HEK293T (cell line): ENCODE data around the gene SUSD3.

Experiments
- CTCF ChIA-PET: fragments of 350-600 bp; formaldehyde crosslinking; extraction: SDS; loops from one replicate; lab custom pipeline; 2021; ENCODE audit warnings: antibody characterized with exemption, inconsistent platforms; lab: Yijun Ruan, JAX
- POLR2A ChIA-PET: fragments of 350-600 bp; formaldehyde crosslinking; extraction: SDS; loops from one replicate; lab custom pipeline; 2020; ENCODE audit warnings: antibody characterized with exemption, inconsistent platforms; lab: Yijun Ruan, JAX
- DNase-seq: peaks from one replicate; pipeline ENCODE4 v3.0.0; 2012; ENCODE audit warnings: mixed read lengths; ENCODE audit errors: extremely low spot score
- ARNT ChIP-seq: fragments of 450-650 bp; IDR thresholded peaks from 2 replicates; pipeline ENCODE4 v1.6.1; 2017; ENCODE audit warnings: mild to moderate bottlenecking
- BHLHE40 ChIP-seq: fragments of 450-650 bp; IDR thresholded peaks from 2 replicates; pipeline ENCODE4 v1.6.1; 2016; ENCODE audit warnings: mild to moderate bottlenecking, moderate library complexity, borderline replicate concordance
- CTBP1 ChIP-seq: fragments of 450-650 bp; IDR thresholded peaks from 2 replicates; pipeline ENCODE4 v1.6.1; 2016; ENCODE audit warnings: borderline replicate concordance
- ELF4 ChIP-seq: fragments of 450-650 bp; IDR thresholded peaks from 2 replicates; pipeline ENCODE4 v1.6.1; 2017; ENCODE audit warnings: antibody characterized with exemption
- FOXA1 ChIP-seq: fragments of 450-650 bp; IDR thresholded peaks from 2 replicates; pipeline ENCODE4 v1.6.1; 2016; ENCODE audit warnings: mild to moderate bottlenecking
- FOXK2 ChIP-seq: fragments of 450-650 bp; IDR thresholded peaks from 2 replicates; pipeline ENCODE4 v1.6.1; 2016; ENCODE audit warnings: mild to moderate bottlenecking
- FOXM1 ChIP-seq: fragments of 450-650 bp; IDR thresholded peaks from 2 replicates; pipeline ENCODE4 v1.6.1; 2017; ENCODE audit warnings: mild to moderate bottlenecking, borderline replicate concordance
- HDGF ChIP-seq: fragments of 450-650 bp; IDR thresholded peaks from 2 replicates; pipeline ENCODE4 v1.6.1; 2017; ENCODE audit warnings: antibody characterized with exemption, borderline replicate concordance
- L3MBTL2 ChIP-seq: fragments of 450-650 bp; conservative IDR thresholded peaks from 2 replicates; pipeline ENCODE4 v1.6.1; 2016; ENCODE audit warnings: mild to moderate bottlenecking
- LEF1 ChIP-seq: fragments of 450-650 bp; IDR thresholded peaks from 2 replicates; pipeline ENCODE4 v1.6.1; 2017; ENCODE audit warnings: mild to moderate bottlenecking, borderline replicate concordance
- NFRKB ChIP-seq: fragments of 450-650 bp; IDR thresholded peaks from 2 replicates; pipeline ENCODE4 v1.6.1; 2016; ENCODE audit warnings: mild to moderate bottlenecking, moderate library complexity
- SP1 ChIP-seq: fragments of 450-650 bp; IDR thresholded peaks from 2 replicates; pipeline ENCODE4 v1.6.1; 2017
- SUZ12 ChIP-seq: fragments of 450-650 bp; IDR thresholded peaks from 2 replicates; pipeline ENCODE4 v1.6.1; 2016; ENCODE audit warnings: mild to moderate bottlenecking
- TARDBP ChIP-seq: fragments of 450-650 bp; IDR thresholded peaks from 2 replicates; pipeline ENCODE4 v1.6.1; 2016
- ZNF384 ChIP-seq: fragments of 450-650 bp; IDR thresholded peaks from 2 replicates; pipeline ENCODE4 v1.6.1; 2016
- TF ChIP-seq, protein P1 (sequence below): fragments of 450-650 bp; IDR thresholded peaks from 2 replicates; pipeline ENCODE4 v1.6.1; 2016

SUSD3 gene

DNA sequence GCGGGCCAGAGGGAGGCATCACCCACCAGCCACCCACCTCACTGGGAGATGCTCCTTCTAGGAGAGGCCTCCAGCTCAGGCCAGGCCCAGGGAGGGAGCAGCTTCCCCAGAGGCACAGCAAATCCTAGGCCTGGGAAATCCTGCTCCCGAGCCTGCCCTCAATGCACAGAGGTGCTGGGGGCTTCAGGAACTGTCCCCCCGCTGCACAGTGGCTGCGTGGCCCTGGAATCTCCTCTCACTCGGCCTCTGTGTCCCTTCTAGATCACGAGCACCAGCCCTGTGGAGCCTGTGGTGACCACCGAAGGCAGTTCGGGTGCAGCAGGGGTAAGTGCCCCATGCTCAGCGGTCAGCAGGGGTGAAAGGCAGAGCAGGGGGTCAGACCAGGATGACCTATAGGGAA is 36.4 kb upstream of the SUSD3 start:
- DNase-seq: no peak
- TF ChIP-seq FOXM1 (no peak), ZNF384 (no peak), SUZ12 (no peak), LEF1 (no peak), FOXA1 (no peak), SP1 (no peak), NFRKB (no peak), TARDBP (no peak), CTBP1 (no peak), L3MBTL2 (no peak), ARNT (no peak), ELF4 (no peak), HDGF (no peak), BHLHE40 (no peak), FOXK2 (no peak)
- TF ChIP-seq, protein P1, sequence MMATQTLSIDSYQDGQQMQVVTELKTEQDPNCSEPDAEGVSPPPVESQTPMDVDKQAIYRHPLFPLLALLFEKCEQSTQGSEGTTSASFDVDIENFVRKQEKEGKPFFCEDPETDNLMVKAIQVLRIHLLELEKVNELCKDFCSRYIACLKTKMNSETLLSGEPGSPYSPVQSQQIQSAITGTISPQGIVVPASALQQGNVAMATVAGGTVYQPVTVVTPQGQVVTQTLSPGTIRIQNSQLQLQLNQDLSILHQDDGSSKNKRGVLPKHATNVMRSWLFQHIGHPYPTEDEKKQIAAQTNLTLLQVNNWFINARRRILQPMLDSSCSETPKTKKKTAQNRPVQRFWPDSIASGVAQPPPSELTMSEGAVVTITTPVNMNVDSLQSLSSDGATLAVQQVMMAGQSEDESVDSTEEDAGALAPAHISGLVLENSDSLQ: no peak
- ChIA-PET CTCF (no interaction called here), POLR2A (no interaction called here)

DNA sequence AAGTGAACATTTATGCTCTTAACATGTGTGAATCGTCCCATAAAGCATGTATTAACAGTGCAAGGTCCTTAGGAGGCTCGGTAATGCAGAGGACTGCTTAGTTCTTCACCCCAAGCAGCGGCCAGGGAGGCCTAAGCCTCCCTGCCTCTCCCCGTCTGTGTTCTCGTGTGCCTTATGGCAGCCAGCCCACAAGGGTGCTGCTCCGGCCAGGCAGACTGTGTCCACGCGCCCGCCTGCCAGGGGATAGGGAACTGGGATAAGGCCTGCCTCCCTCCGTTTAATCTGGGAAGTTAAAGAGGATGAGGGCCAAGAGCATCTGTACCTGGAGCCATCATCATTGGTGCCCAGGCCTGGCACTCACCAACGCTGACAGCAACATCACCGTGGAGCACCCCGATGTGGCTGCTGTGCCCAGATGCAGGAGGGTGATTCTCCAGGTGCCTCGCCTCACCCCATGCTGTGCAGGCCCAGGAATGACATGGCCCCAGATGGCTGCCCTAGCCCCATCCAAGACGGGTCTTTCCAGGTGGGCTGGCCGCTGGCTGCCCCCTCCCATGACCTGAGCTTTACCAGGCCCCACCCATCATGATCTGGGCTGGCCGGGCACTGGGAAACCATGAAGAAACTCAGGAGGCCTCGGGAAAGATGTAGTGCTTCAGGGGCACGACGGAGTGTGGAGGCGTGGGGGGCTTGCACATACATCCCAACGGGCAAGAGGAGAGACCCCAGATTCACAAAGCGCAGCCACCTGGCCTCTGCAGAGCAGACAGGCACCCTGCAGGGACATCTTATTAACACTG is 35.6 kb upstream of the SUSD3 start:
- CTCF ChIA-PET: no interaction called here
- no peak for TF ChIP-seq SP1
- TF ChIP-seq ZNF384: no peak
- TF ChIP-seq FOXA1: no peak
- no peak for TF ChIP-seq SUZ12
- TF ChIP-seq, protein P1: no peak
- no peak for TF ChIP-seq ELF4
- TF ChIP-seq TARDBP: no peak
- no peak for TF ChIP-seq LEF1
- TF ChIP-seq BHLHE40: no peak
- TF ChIP-seq CTBP1: no peak
- TF ChIP-seq HDGF: no peak
- TF ChIP-seq L3MBTL2: no peak
- no peak for TF ChIP-seq ARNT
- no peak for TF ChIP-seq FOXM1
- TF ChIP-seq FOXK2: no peak
- no peak for TF ChIP-seq NFRKB
- DNase-seq: no peak
- POLR2A ChIA-PET: no interaction called here

DNA sequence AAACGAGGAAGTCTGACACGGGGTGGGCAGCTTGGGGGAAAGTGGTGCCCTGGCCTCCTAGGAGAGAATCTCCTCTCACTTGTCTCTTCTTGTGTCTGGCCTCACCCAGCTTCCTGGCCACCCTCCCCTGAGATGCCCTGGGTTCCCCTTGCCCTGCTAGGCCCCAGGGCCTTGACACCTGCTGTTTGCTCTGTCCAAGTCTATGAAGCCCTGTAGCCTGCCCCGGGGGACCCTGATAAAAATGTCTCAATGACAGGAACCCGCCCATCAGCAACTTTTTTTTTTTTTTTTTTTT is 35.0 kb upstream of the SUSD3 start:
- TF ChIP-seq FOXK2 (no peak), ELF4 (no peak), TARDBP (no peak), FOXM1 (no peak), SUZ12 (no peak), ARNT (no peak), ZNF384 (no peak), FOXA1 (no peak), NFRKB (no peak), L3MBTL2 (no peak), HDGF (no peak), SP1 (no peak), BHLHE40 (no peak), LEF1 (no peak), CTBP1 (no peak)
- TF ChIP-seq, protein P1: no peak
- no peak for DNase-seq
- POLR2A ChIA-PET: no interaction called here
- CTCF ChIA-PET: no interaction called here

DNA sequence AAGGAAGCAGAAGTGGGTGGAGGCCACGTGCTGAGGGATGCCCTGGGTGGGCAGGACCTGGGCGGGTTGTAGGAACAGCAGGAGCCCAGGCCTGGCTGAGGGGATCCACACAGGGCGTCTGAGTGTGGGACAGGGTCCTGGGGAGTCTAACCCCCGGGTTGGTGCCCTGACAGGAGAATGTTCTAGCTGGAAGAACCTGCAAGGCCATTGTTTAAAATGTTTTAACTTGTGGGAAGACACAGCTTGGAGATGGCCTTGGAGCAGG is 33.9 kb upstream of the SUSD3 start:
- CTCF ChIA-PET: interaction anchor here (1.7 kb wide), 1 partner anchor 21 kb away, joined by 4 read pairs; no protein-coding TSS in a partner anchor
- no peak for DNase-seq
- TF ChIP-seq, protein P1: no peak
- TF ChIP-seq TARDBP (no peak), ELF4 (no peak)
- POLR2A ChIA-PET: no interaction called here

DNA sequence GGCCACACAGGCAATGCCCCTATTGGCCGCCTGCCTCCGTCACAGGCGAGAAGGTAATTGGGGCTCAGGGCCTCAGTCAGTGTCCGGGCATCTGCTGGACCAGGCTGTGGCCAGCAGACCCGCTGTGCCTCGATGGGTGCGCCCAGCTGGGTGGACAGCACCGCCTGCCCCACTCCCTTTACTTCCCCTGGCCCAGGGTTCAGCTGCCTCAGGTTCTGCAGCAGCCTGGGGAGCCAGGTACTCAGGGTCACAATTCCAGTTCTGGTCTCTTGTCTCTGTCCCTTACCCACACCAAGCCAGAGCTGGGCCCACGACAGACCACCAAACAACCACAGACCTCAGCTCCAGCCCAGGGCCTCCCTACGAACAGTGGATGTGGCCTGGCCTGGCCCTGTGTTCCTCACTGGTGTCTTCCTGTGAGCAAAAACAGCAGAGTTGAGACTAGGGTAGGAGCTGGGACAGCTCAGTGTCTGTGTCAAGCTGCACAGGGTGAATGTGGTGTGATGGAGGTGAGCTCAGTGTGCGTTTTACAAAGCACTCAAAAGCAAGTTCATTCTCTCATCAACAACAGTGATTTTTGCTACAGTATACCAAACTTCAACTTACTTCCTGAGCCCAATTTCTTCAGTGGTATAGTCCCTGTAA is 33.4 kb upstream of the SUSD3 start:
- no peak for DNase-seq
- POLR2A ChIA-PET: no interaction called here
- TF ChIP-seq SP1: no peak
- TF ChIP-seq ARNT: no peak
- CTCF ChIA-PET: interaction anchor here (1.7 kb wide), 1 partner anchor 22 kb away, joined by 4 read pairs; no protein-coding TSS in a partner anchor

DNA sequence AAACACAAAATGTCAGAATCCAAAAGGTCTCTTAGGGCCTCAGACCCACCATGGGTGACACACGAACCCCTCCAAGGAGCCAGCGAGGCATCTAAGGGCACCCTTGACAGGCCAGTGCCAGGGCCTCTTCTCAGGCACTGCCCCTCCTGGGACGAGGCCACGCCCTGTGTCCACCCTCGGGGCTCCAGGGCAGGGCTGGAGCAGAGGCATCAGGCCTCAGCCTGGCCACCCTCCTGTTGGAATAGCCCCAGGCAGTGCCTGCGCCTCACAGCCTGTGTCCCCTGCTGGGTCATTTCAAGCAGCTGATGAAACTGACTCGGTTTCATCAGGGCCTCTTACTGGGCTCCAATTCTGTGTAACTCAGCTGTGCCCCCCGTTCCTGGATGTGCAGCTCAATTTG is 32.8 kb upstream of the SUSD3 start:
- ChIA-PET POLR2A (no interaction called here), CTCF (interaction anchor here (1.7 kb wide), 1 partner anchor 22 kb away, joined by 4 read pairs; no protein-coding TSS in a partner anchor)
- DNase-seq: no peak
- TF ChIP-seq FOXA1 (no peak), LEF1 (no peak), NFRKB (no peak), SUZ12 (no peak), BHLHE40 (no peak), ARNT (no peak), FOXK2 (no peak), ZNF384 (no peak), FOXM1 (no peak), ELF4 (no peak), L3MBTL2 (no peak), CTBP1 (no peak), SP1 (no peak), TARDBP (no peak), HDGF (no peak)
- TF ChIP-seq, protein P1: no peak
